T47D (cell line): ENCODE data around the gene PLEKHS1.
"Not testable (repeated sequence)": the region's sequence is repeated elsewhere in the genome, so short reads cannot be mapped to it uniquely, and the experiment has no call there.

Source experiments
- DNase-seq, 2 experiments: peaks; one replicate each; pipeline versions ENCODE4 v3.0.0 to v3.0.0-alpha.2; 2011 to 2012; ENCODE audit warnings: low read depth in 1 of 2, low spot score in 1 of 2
- JUND ChIP-seq: IDR thresholded peaks from 2 replicates; pipeline ENCODE4 v1.6.1; 2012; ENCODE audit warnings: low read depth
- in situ Hi-C: cut with HindIII; loops from 2 replicates; pipeline ENCODE4 v1.10.0; 2016; ENCODE audit warnings: low sequenced_read_pairs, low pct_unique_long_range_greater_than_20kb

Gene PLEKHS1

DNA sequence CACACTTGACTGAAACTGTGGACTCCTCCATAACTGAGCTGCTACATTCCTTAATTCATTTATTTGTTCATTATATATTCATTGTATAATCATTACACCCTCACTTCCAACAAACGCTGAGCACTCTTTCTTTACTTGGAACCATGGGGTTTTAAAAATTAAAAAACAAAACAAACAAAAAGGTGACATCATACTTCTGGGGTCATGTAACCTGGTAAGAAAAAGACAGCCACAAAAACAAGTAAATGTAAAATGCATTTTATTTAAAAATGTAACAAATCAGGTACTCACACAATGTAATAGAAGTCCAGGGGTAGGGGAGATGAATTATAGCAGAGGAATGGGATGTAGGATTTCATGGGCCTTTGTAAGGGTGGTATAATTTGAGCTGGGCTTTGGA is 25.1 kb downstream of the PLEKHS1 start:
- in situ Hi-C loops = no loop called here

DNA sequence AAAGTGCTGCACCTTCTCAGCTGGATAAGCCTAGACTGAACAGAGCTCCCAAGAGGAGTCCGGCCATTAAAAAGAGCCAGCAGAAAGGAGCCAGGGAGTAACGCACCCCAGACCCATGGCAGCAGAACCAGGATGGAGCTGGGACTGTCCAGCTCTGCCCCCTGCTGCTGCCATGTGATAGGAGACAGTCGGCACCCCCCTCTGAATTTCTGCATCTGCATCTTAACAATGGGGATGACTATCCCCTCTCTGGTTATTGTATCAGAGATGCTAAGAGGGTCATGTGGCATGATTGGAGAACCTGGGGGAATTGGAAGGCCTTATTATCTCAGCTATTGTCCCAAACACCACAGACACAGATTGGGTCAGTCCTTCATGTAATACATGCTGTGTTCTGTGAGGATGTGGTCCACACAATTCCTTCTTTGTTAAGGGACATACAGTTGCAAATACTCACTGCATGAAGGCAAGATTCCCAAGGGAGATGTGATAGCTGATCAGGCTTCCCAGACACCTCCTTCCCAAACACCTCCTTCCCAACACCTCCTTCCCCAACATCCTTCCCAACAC is 29.3 kb downstream of the PLEKHS1 start:
- in situ Hi-C loops = no loop called here
- TF ChIP-seq JUND = no peak

More for the DNA sequence above, 25.1 kb downstream of the PLEKHS1 start:
- no peak for DNase-seq
- no peak for TF ChIP-seq JUND

DNA sequence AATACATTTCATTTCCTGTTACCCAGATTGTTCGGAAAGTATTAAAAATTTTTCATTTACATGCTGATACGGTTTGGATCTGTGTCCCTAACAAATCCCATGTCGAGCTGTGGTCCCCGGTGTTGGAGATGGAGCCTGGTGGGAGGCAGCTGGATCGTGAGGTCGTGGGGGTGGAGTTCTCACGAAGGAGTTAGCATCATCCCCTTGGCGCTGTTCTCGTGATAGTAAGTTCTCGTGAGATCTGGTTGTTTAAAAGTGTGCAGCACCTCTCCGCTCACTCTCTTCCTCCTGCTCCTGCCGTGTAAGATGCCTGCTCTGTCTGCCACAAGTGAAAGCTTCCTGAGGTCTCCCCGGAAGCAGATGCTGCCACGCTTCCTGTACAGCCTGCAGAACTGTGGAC is 30.9 kb downstream of the PLEKHS1 start:
- no peak for TF ChIP-seq JUND
- in situ Hi-C loops = no loop called here

More for the DNA sequence above, 29.3 kb downstream of the PLEKHS1 start:
- DNase-seq = no peak

DNA sequence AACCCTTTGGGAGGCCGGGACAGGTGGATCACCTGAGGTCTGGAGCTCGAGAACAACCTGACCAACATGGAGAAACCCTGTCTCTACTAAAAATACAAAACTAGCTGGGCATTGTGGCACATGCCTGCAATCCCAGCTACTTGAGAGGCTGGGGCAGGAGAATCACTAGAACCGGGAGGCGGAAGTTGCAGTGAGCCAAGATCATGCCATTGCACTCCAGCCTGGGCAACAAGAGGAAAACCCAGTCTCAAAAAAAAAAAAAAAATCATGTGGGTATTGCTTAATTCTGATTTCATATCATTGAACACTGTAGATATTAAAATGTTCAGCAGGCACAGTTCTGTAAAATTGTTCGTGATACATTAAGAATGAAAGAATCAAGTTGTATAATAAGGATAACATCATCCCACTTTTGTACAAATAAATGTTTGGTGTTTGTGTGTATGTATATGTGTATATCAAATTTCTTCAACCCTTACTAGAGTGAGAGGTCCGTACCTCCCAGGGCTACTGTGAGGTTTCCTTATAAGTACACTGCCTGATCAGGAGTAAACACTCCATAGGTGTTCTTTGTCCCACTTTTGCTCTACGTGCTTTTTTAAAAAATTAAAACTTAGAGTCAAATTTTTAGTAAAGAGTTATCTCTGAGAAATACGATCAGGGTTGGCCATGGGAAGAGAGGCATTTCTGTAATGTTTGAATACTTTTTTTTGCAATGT is 31.7 kb downstream of the PLEKHS1 start:
- in situ Hi-C loops = no loop called here

More for the DNA sequence above, 30.9 kb downstream of the PLEKHS1 start:
- DNase-seq = no peak

DNA sequence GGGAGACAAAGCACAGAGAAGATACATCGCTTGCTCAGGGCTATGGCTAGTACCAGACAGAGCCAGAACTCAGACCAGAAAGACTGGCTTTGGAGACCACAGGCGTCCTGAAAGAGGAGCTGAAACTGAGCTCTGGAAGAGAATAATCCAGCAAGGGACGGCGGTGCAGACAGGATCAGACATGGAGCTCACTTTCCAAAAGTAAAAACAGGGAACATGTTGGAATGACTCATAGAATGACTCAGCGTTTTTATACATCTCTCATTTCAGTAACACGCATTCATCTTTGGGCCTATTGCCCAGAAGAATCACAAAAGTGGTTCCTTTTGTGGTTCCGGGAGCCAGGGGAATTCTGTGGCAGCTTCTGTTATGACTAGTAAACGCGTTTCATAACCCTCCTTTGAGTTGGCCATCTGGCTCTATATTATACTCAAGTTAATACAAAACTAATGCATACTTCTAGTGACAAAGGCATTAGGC is 37.2 kb downstream of the PLEKHS1 start:
- TF ChIP-seq JUND = no peak
- DNase-seq = peak in 1 of 2 experiments; percentile 10
- in situ Hi-C loops = no loop called here

More for the DNA sequence above, 31.7 kb downstream of the PLEKHS1 start:
- no peak for TF ChIP-seq JUND
- DNase-seq = no peak

DNA sequence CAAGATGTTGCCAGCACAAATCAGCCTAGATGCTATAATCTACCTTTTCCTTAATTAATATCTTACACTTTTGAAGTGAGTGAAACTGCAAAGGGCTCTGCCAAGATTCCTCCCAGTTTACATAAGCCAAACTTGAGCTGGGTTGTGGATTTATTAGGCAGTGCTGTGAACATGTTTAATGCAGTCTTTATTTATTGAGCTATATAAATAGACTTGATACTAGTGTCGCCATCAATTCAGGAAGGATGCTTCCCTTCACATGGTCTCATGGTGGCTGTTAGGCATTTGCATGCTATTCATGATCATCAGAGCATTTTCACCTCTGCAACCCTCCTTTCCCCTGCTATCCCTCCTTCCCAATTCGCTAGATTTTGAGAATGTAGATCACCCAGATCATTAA is 40.2 kb downstream of the PLEKHS1 start:
- DNase-seq = no peak
- no peak for TF ChIP-seq JUND
- in situ Hi-C loops = no loop called here

DNA sequence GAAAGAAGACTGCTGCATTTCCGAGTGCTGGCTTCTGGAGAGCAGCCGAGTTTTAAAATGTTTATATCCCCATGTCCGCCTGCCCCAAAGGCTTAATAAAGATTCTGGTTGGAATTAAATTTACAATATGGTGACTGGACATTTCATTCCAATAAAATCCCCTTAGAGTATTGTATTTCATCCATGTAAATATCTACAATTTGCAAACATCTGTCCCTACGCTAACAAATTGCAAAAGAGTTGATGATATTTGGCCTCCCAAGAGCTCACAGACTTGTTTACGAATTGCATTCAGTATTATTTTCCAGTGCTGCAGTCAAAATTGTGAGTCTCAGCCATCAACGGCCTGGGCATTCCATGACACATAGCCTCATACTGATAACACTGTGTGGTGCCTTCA is 50.1 kb downstream of the PLEKHS1 start:
- no peak for DNase-seq
- in situ Hi-C loops = no loop called here
- no peak for TF ChIP-seq JUND

DNA sequence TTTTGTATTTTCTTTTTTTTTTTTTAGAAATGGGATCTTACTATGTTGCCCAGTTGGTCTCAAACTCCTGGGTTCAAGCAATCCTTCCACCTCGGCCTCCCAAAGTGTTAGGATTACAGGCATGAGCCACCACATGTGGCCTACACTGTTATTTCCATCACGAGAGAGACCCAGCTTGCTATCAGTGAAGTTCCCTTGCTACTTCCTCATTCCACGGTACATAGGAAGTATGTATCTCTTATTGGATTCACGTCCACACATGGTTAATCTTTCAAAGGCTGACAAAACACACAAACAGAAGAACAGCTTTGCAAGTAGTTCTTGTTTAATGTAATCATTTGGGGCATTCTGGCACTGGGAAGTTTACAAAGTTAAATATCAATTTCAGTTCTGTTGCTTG is 51.5 kb downstream of the PLEKHS1 start:
- no peak for TF ChIP-seq JUND
- no peak for DNase-seq
- in situ Hi-C loops = no loop called here

DNA sequence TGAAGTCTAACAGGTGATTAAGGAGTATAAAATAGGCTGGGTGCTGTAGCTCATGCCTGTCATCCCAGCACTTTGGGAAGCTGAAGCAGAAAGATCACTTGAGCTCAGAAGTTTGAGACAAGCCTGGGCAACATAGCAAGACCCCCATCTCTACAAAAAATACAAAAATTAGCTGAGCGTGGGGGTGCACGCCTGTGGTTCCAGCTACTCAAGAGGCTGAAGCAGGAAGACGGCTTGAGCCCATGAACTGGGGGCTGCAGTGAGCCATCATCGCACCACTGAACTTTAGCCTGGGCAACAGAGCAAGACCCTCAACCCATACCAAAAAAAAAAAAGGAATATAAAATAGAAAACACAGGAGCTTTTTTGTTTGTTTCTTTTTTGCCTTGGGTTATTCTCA is 55.0 kb downstream of the PLEKHS1 start:
- in situ Hi-C loops = no loop called here
- no peak for DNase-seq
- no peak for TF ChIP-seq JUND

DNA sequence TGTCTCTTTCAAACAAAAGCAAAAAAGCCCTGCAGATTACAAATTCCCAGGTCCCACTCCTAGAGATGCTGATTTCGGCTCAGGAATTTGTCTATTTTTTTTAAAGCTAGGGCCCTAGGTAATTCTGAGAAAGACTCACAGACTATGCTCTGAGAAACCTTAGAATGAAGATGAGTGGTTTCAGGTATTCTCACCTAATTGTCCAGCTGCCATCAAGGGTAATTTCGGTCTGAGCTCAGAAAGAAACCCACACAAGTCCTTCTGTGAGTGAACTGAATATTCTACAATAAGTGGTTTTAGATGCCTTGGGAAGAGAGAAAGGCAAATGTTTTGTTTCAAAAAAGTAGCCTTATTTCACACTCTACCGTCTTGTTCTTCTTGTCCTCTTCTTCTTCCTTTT is 56.7 kb downstream of the PLEKHS1 start:
- in situ Hi-C loops = no loop called here
- no peak for DNase-seq
- no peak for TF ChIP-seq JUND

DNA sequence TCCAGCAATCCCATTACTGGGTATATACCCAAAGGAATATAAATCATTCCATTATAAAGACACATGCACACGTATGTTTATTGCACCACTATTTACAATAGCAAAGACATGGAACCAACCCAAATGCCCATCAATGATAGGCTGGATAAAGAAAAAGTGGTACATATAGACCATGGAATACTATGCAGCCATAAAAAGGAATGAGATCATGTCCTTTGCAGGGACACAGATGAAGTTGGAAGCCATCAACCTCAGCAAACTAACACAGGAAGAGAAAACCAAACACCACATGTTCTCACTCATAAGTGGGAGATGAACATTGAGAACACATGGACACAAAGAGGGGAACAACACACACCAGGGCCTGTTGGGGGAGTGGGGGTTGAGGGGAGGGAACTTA is 63.2 kb downstream of the PLEKHS1 start:
- in situ Hi-C loops = not testable (repeated sequence)

DNA sequence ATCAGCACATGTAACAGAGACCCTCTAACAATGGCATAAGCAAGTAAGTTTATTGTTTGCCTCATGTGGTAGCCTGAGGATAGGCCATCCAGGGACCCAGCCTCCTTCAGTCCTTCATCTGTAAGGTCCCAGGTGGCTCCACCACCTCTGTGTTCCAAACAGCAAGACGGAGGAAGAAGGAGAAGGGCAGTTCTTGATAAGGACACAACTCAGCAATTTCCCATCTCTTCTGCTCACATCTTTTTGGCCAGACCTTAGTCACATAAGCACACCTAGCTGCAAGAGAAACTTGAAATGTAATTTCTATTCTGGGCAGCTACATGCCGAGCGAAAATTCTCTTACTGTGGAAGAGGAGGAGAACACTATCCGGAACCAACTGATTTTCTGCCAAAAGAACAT is 68.5 kb downstream of the PLEKHS1 start:
- in situ Hi-C loops = no loop called here
- TF ChIP-seq JUND = no peak
- no peak for DNase-seq

More for the DNA sequence above, 63.2 kb downstream of the PLEKHS1 start:
- DNase-seq = not testable (repeated sequence)

DNA sequence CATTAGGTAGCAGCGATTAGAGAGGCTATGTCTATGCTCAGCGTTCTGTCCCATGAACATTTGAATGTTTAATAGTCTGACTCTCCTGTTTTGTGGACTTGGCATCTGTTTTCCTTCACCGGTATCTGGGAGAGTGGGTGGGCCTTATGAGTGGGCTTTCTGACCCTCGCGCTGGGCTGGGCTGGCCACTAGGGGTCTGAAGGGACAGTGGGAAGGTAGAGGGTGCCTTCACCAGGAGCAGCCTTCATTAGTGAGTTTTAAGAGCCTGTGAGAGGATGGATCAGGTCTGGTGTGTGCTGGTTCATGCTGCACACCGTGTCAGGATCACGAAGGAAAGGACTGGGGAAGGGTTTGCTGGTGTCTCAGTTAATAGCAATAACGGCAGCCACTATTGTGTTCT is 69.0 kb downstream of the PLEKHS1 start:
- TF ChIP-seq JUND = no peak
- DNase-seq = no peak
- in situ Hi-C loops = no loop called here

DNA sequence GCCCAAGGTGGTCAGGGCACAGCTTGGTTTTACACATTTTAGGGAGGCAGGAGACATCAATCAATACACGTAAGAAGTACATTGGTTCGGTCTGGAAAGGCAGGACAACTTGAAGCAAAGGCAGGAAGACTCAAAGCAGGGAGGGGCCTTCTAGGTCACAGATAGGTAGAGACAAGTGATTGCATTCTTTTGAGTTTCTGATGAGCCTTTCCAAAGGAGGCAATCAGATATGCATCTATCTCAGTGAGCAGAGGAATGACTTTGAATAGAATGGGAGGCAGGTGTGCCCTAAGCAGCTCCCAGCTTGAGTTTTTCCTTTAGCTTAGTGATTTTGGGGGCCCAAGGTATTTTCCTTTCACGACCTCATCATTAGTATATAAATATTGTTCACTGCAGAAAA is 69.8 kb downstream of the PLEKHS1 start:
- DNase-seq, in situ Hi-C loops: not testable (repeated sequence)
